ENCODE measurements around the gene KIAA1549. TPM values are rescaled to one million over a fixed set of nuclear protein-coding genes. Genes with fewer than 3 reads are reported as not detected.

The KIAA1549 gene
- total RNA-seq, 4 donors from 2014 or later: 2.3 to 3.2 (median 2.8) TPM

DNA sequence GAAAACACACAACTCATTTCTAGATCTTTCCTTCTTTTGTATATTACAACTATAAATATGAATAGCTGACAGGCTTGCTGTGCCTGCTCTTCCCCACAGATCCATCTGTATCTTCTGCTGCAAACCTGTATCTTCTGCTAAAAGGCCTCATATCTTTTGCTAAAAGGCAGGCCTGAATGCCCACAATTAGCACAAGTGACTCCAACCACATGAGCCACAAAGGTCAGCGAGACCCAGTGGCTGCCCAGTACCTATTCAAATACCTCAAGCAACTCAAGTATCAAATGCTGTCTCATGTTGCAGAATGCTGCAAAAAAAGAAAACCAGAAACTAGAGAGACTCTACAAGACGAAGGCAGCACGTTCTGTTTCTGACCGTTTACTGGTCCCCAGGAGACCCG is 128.7 kb downstream of the KIAA1549 start:
- H3K27ac ChIP-seq (replicated peaks in 1 of 4): no peak overlapping the region
- H3K9me3 ChIP-seq: peaks cover 0 to 4% (median 0%) of the 10 kb centered on the region in 4 donors
- no peak overlapping the region for H3K4me3 ChIP-seq
- TF ChIP-seq, protein P1, sequence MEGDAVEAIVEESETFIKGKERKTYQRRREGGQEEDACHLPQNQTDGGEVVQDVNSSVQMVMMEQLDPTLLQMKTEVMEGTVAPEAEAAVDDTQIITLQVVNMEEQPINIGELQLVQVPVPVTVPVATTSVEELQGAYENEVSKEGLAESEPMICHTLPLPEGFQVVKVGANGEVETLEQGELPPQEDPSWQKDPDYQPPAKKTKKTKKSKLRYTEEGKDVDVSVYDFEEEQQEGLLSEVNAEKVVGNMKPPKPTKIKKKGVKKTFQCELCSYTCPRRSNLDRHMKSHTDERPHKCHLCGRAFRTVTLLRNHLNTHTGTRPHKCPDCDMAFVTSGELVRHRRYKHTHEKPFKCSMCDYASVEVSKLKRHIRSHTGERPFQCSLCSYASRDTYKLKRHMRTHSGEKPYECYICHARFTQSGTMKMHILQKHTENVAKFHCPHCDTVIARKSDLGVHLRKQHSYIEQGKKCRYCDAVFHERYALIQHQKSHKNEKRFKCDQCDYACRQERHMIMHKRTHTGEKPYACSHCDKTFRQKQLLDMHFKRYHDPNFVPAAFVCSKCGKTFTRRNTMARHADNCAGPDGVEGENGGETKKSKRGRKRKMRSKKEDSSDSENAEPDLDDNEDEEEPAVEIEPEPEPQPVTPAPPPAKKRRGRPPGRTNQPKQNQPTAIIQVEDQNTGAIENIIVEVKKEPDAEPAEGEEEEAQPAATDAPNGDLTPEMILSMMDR (IDR thresholded peaks at IDR 0.05): no peak
- TF ChIP-seq POLR2A (IDR thresholded peaks at IDR 0.05; ENCODE audit: low read depth) (no peak), EP300 (IDR thresholded peaks at IDR 0.05) (no peak), POLR2AphosphoS5 (IDR thresholded peaks at IDR 0.05) (no peak)
- peaks cover 0 to 8% (median 5%) of the 10 kb centered on the region in 4 donors for H3K36me3 ChIP-seq
- H3K27me3 ChIP-seq: no peaks in the 10 kb centered on the region
- DNase-seq (ENCODE audit: extremely low spot score): no peak
- WGBS: 94% methylated on average over 5 of the region's 5 CpGs
- H3K4me1 ChIP-seq: peaks cover 0 to 3% (median 0%) of the 10 kb centered on the region in 4 donors
- intact Hi-C loops (cut with DNase I): no loop called here

DNA sequence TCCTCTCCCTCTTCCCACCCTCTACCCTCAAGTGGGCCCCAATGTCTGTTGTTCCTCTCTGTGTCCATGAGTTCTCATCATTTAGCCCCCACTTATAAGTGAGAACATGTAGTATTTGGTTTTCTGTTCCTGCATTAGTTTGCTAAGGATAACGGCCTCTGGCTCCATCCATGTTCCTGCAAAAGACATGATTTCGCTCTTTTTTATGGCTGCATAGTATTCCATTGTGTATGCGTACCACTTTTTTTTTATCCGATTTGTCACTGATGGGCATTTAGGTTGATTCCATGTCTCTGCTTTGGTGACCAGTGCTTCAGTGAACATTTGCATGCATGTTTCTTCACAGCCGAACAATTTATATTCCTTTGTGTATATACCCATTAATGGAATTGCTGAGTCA is 131.5 kb downstream of the KIAA1549 start:
- H3K36me3 ChIP-seq: peaks cover 0 to 6% (median 4%) of the 10 kb centered on the region in 4 donors
- intact Hi-C loops (cut with DNase I): no loop called here
- no peaks in the 10 kb centered on the region for H3K27me3 ChIP-seq
- H3K9me3 ChIP-seq: peaks cover 0 to 4% (median 0%) of the 10 kb centered on the region in 4 donors
- no peak overlapping the region for H3K27ac ChIP-seq (replicated peaks in 1 of 4)
- TF ChIP-seq, protein P1 (IDR thresholded peaks at IDR 0.05): no peak
- TF ChIP-seq POLR2AphosphoS5 (IDR thresholded peaks at IDR 0.05): no peak
- 94% methylated on average over 5 of the region's 5 CpGs for WGBS
- H3K4me1 ChIP-seq: peaks cover 0 to 3% (median 0%) of the 10 kb centered on the region in 4 donors
- no peak for DNase-seq (ENCODE audit: extremely low spot score)
- no peak overlapping the region for H3K4me3 ChIP-seq

DNA sequence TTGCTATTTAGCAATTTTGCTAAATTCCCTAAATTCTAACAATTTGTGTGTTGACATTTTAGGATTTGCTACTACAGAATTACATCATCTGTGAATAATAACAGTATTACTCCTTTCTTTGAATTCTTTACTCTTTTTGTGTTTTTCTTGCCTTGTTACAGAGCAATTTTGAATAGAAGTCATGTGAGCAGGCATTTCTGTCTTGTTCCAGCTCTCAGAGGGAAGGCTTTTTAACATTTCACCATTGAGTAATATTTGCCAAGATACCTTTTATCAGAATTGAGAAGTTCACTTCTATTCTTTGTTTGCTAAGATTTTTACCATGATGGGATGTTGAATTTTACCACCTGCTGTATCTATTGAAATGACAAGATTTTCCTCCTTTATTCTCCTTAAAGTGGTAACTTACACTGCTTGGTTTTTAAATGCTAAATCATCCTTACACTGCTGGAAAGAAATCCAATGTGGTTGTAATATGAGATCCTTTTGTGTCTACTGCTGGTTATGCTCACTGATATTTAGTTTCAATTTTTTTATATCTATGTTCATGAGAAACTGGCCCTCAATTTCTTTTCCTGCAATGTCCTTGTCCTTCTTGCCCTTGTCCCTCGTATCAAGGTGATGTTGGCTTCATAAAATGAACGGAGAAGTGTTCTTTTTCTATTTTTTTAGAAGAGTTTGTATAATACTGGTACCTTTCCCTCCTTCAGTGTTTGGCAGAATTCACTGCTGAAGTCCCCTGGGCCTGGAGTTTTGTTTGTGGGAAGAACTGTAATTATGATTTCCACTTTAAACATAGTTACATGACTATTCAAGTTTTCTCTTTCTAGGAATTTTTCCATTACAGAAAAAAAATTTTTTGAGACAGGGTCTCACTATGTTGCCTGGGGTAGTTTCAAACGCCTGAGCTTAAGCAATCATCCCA is 132.9 kb downstream of the KIAA1549 start:
- H3K36me3 ChIP-seq: peaks cover 0 to 12% (median 5%) of the 10 kb centered on the region in 4 donors
- 77% methylated on average over 3 of the region's 3 CpGs for whole genome bisulfite sequencing
- peaks cover 0 to 4% (median 0%) of the 10 kb centered on the region in 4 donors for H3K9me3 ChIP-seq
- TF ChIP-seq, protein P1 (IDR thresholded peaks at IDR 0.05): no peak
- TF ChIP-seq POLR2A (IDR thresholded peaks at IDR 0.05; ENCODE audit: low read depth) (no peak), POLR2AphosphoS5 (IDR thresholded peaks at IDR 0.05) (no peak), EP300 (IDR thresholded peaks at IDR 0.05) (no peak)
- intact Hi-C loops (cut with DNase I): no loop called here
- H3K27ac ChIP-seq (replicated peaks in 1 of 4): no peak overlapping the region
- H3K27me3 ChIP-seq: no peaks in the 10 kb centered on the region
- H3K4me1 ChIP-seq: peaks cover 0 to 3% (median 0%) of the 10 kb centered on the region in 4 donors
- H3K4me3 ChIP-seq: no peak overlapping the region
- DNase-seq (ENCODE audit: extremely low spot score): no peak

DNA sequence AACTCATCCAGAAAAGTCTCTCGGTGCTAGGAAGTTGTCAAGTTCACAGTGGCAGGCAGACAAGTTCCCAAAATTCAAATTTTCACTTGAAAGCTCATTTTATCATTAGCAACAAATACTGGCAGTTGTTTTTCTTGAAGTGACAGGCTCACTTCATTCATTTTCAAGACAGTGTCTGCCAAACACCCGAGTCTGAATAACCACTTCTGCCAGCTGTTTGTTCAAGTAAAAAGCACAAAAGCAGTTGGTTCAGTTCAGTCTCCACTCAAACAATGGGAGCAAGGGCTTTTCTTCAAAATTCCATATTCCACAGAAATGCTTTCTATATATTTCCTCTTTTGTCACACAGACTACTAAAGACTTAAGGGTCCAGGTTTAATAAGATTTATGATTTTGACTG is 135.5 kb downstream of the KIAA1549 start:
- TF ChIP-seq POLR2A (IDR thresholded peaks at IDR 0.05; ENCODE audit: low read depth): no peak
- TF ChIP-seq, protein P1 (IDR thresholded peaks at IDR 0.05): no peak
- TF ChIP-seq EP300 (IDR thresholded peaks at IDR 0.05): no peak
- no peak for TF ChIP-seq POLR2AphosphoS5 (IDR thresholded peaks at IDR 0.05)
- Histone ChIP-seq H3K9me3 (peaks cover 0 to 4% (median 0%) of the 10 kb centered on the region in 4 donors), H3K36me3 (peaks cover 0 to 9% (median 2%) of the 10 kb centered on the region in 4 donors), H3K27ac (replicated peaks in 1 of 4) (no peak overlapping the region), H3K4me1 (no peaks in the 10 kb centered on the region), H3K27me3 (no peaks in the 10 kb centered on the region), H3K4me3 (no peak overlapping the region)
- 43% methylated on average over 2 of the region's 2 CpGs for WGBS
- intact Hi-C loops (cut with DNase I): no loop called here
- DNase-seq (ENCODE audit: extremely low spot score): no peak
